Measurements from ENCODE around the gene PCF11.

Gene PCF11, protein sequence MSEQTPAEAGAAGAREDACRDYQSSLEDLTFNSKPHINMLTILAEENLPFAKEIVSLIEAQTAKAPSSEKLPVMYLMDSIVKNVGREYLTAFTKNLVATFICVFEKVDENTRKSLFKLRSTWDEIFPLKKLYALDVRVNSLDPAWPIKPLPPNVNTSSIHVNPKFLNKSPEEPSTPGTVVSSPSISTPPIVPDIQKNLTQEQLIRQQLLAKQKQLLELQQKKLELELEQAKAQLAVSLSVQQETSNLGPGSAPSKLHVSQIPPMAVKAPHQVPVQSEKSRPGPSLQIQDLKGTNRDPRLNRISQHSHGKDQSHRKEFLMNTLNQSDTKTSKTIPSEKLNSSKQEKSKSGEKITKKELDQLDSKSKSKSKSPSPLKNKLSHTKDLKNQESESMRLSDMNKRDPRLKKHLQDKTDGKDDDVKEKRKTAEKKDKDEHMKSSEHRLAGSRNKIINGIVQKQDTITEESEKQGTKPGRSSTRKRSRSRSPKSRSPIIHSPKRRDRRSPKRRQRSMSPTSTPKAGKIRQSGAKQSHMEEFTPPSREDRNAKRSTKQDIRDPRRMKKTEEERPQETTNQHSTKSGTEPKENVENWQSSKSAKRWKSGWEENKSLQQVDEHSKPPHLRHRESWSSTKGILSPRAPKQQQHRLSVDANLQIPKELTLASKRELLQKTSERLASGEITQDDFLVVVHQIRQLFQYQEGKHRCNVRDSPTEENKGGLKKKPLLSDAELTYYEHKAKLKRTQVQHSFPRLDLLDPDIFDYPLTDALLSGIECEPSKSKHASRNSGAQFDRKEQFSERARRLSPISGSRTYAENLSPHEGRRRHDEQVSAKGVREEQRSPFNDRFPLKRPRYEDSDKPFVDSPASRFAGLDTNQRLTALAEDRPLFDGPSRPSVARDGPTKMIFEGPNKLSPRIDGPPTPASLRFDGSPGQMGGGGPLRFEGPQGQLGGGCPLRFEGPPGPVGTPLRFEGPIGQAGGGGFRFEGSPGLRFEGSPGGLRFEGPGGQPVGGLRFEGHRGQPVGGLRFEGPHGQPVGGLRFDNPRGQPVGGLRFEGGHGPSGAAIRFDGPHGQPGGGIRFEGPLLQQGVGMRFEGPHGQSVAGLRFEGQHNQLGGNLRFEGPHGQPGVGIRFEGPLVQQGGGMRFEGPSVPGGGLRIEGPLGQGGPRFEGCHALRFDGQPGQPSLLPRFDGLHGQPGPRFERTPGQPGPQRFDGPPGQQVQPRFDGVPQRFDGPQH (N-terminal part only)

DNA sequence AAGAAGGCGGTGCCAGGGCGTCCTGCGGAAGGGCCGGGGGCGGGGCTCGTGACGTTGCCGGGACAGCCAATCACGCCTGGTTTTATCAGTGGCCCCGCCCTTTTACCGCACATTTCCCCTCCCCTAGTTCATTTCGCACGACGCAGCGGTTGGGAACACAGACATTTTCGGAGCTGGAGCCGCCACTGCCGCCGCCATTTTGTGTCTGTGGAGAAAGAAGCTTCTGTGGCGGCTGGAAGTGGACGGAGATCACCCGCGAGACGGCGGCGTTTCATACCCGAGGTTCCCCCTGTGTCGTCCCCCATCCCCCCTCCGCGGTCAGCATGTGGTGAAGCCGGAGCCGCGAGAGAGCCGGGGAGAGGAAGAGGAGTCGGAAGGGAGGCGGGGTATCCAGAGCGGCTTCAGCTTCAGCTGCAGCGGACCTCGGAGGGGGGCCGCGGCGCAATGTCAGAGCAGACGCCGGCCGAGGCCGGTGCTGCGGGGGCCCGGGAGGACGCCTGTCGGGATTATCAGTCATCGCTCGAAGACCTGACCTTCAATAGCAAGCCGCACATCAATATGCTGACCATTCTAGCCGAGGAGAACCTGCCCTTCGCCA lies at the start of gene PCF11:
PCF11 (plus strand) TSS at position 136 of the 598 bp plus-strand sequence; CDS start at position 445, 309 bp downstream.
- Histone ChIP-seq H3K36me3 (replicated peaks) (peaks cover 26% of the 10 kb centered on the region), H3K4me1 (peaks cover 17% of the 10 kb centered on the region)

DNA sequence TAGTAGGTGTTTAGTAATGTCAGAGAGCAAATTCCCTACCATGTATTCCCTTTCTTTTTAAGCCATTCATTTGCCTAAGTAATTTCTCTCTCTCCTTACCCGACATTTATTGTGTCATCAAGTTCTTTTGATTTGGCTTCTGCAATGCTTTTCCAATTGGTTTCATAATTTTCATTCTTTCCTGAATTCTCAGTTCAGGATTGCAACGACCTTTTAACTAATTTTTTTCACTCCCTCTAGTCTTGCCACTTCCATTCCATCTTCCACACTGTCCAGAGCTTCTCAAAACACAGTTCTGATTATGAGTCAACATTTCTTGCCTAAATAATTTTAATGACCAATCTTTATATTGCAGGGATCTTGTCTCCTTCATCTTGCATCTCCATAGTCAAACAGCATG lies 44.0 kb upstream of the PCF11 start:
- Histone ChIP-seq H3K4me1 (peaks cover 13% of the 10 kb centered on the region), H3K36me3 (replicated peaks) (no peaks in the 10 kb centered on the region), H3K27me3 (ENCODE audit: low read depth) (no peaks in the 10 kb centered on the region), H3K4me3 (no peak overlapping the region), H3K9me3 (no peaks in the 10 kb centered on the region)
- no peak for DNase-seq (ENCODE audit: low spot score in 2 of 2)
- in situ Hi-C loops (cut with MboI; ENCODE audit: low sequenced_read_pairs): no loop called here

More for the DNA sequence above, at the start of gene PCF11:
- DNase-seq (ENCODE audit: low spot score in 2 of 2): no peak
- Histone ChIP-seq H3K27me3 (ENCODE audit: low read depth) (no peaks in the 10 kb centered on the region), H3K4me3 (peak within 1 kb of the TSS; percentile 95), H3K9me3 (no peaks in the 10 kb centered on the region)
- in situ Hi-C loops (cut with MboI; ENCODE audit: low sequenced_read_pairs): loop anchor here (10.0 kb wide), 1 partner anchor 252 kb away; the partner anchor contains the start of genes DDIAS and PRCP

DNA sequence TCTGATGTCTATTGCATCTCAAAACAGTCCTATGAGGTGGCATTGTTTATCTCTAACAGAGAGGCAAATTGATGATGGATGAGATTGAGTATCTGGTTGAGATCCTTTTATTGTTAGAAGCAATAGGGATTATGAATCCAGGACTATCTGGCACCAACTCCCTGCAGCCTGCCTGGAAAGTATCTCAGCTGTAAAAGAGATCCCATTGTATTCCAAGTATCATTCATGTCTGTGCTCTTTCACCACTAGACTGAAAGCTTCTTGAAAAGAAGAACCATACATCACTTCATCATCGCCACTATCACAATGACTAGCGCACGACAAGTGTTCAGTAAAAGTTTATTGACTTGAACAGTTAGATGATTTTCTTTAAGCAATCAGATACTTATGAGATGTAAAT lies 41.9 kb upstream of the PCF11 start:
- peak; percentile 41 to 83 for DNase-seq (ENCODE audit: low spot score in 2 of 2)
- in situ Hi-C loops (cut with MboI; ENCODE audit: low sequenced_read_pairs): no loop called here
- peak overlapping the region; percentile 4; the same call in 1 of the 2 replicates for H3K4me3 ChIP-seq
- no peaks in the 10 kb centered on the region for H3K36me3 ChIP-seq (replicated peaks)
- peaks cover 16% of the 10 kb centered on the region for H3K4me1 ChIP-seq
- H3K27me3 ChIP-seq (ENCODE audit: low read depth): no peaks in the 10 kb centered on the region
- no peaks in the 10 kb centered on the region for H3K9me3 ChIP-seq

DNA sequence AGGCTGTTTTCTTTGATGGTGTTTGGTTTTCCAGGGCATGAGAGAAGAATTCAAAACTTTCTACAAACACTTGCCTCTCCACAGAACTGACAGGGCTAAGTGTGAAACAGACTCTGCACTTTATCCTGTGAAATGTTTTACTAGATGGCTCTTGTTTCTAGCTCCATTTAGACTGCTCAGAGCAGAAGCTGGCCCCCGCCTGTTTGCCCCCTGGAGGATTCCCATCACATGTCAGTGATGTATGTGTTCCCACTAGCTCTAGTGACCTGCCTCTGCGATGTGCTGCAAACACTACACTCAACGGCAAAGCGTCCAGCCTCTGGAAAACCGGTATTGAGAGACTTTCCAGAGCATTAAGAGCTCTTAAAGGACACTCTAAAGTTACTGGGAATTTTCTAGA lies 41.4 kb upstream of the PCF11 start:
- in situ Hi-C loops (cut with MboI; ENCODE audit: low sequenced_read_pairs): no loop called here
- peak; percentile 55 to 61 for DNase-seq (ENCODE audit: low spot score in 2 of 2)
- Histone ChIP-seq H3K9me3 (no peaks in the 10 kb centered on the region), H3K4me3 (peak overlapping the region; percentile 4; the same call in 1 of the 2 replicates), H3K27me3 (ENCODE audit: low read depth) (no peaks in the 10 kb centered on the region), H3K36me3 (replicated peaks) (no peaks in the 10 kb centered on the region), H3K4me1 (peaks cover 19% of the 10 kb centered on the region)

DNA sequence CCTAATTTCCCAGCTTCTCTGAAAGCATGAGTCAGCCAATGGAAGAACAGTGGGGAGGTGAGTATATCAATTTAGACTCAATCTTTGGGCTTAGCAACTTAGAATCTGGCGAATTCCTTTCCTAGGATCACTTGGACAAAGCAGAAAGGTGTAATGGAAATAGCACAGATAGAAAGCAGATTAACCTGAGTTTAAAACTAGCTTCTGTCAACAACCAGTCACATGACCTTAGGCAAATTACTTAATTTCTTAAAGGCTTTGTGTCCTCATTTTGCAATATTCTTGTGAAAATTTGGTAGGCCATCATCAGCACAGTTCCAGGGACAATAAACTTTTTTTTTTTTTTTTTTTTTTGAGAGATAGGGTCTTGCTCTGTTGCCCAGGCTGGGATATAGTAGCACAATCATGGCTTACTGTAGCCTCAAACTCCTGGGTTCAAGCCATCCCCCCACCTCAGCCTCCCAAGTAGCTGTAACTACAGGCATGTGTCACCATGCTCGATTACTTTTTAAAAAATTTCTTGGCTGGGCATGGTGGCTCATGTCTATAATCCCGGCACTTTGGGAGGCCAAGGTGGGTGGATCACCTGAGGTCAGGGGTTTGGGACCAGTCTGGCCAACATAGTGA lies 40.8 kb upstream of the PCF11 start:
- H3K9me3 ChIP-seq: no peaks in the 10 kb centered on the region
- no peak for DNase-seq (ENCODE audit: low spot score in 2 of 2)
- no peak overlapping the region for H3K4me3 ChIP-seq
- peaks cover 19% of the 10 kb centered on the region for H3K4me1 ChIP-seq
- H3K27me3 ChIP-seq (ENCODE audit: low read depth): no peaks in the 10 kb centered on the region
- in situ Hi-C loops (cut with MboI; ENCODE audit: low sequenced_read_pairs): no loop called here
- H3K36me3 ChIP-seq (replicated peaks): no peaks in the 10 kb centered on the region

DNA sequence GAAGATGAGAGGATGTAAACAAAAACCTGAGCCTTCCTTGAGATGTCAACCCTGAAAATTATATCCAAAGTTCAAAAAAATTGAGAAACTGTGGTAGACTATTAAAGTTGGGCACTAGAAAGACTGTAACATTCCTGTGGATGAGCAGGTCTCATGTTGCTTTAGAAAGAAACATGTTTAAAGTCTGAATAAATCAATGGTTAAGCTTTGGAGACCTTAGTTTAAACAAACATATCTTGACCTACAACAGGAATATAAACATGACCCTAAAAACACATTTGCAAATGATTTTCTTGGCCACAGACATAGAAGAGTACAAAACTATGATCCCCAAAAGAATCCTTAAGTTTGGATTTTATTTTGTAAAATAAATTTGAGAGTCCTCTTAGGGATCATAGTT lies 38.1 kb upstream of the PCF11 start:
- no peak for DNase-seq (ENCODE audit: low spot score in 2 of 2)
- no peaks in the 10 kb centered on the region for H3K36me3 ChIP-seq (replicated peaks)
- H3K9me3 ChIP-seq: no peaks in the 10 kb centered on the region
- in situ Hi-C loops (cut with MboI; ENCODE audit: low sequenced_read_pairs): no loop called here
- H3K4me3 ChIP-seq: no peak overlapping the region
- peaks cover 19% of the 10 kb centered on the region for H3K4me1 ChIP-seq
- H3K27me3 ChIP-seq (ENCODE audit: low read depth): no peaks in the 10 kb centered on the region

DNA sequence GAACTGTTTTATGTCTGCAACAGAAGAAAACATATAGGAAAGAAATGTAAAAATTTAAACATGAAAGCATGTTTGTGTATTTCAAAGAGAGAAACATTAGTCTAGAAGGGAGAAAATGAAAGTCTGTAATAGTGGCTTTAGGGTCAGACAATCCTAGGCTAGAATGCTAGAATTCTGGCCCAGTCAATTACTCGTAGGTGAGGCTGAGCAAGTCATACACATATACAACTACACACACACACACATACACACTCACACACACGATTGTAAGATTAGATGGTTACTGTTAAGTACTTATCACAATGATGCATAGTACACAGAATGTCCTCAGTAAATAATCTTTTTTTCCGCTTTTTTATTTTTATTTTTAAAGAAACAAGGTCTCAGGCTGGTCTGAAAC lies 37.7 kb upstream of the PCF11 start:
- Histone ChIP-seq H3K4me3 (no peak overlapping the region), H3K36me3 (replicated peaks) (no peaks in the 10 kb centered on the region), H3K4me1 (peaks cover 19% of the 10 kb centered on the region), H3K9me3 (no peaks in the 10 kb centered on the region), H3K27me3 (ENCODE audit: low read depth) (no peaks in the 10 kb centered on the region)
- DNase-seq (ENCODE audit: low spot score in 2 of 2): no peak
- in situ Hi-C loops (cut with MboI; ENCODE audit: low sequenced_read_pairs): no loop called here

DNA sequence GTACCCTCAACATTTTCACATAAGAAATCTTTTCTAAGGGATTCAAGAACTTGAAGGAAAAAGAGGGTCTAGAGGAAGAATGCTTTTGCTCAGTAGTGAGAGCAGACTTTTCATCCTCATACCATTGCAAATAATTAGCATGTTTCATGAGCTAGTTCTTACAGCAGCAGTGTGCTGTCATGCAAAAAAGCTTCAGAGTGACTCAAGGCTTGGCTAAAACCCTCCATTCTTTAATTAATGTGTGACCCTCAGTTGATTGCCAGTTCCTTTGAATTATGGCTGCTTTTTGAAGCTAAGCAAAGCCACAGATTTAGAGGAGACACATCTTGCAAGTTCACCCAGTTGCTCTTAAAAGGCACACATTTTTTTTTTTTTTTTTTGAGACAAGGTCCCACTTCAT lies 36.6 kb upstream of the PCF11 start:
- DNase-seq (ENCODE audit: low spot score in 2 of 2): no peak

DNA sequence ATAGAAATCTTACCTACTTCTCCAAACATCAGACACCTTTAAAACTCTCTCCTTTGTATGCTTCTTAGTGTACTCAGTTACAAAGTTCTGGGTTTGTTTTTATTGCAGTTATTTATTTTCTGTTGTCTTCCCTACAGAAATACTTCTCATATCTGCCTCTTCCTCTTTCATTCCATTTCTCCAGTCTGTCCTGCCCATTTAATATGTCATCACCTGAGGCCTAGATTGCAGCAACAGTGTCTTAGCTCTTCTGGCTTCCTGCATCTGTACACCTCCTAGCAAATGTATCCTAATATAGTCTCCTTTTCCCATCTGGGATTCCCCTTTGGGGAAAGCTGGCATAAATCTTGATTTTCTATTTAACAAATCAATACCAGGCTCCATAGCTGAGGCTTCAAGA lies 34.9 kb upstream of the PCF11 start:
- Histone ChIP-seq H3K9me3 (no peaks in the 10 kb centered on the region), H3K4me1 (peaks cover 10% of the 10 kb centered on the region), H3K4me3 (no peak overlapping the region), H3K36me3 (replicated peaks) (no peaks in the 10 kb centered on the region), H3K27me3 (ENCODE audit: low read depth) (no peaks in the 10 kb centered on the region)
- no peak for DNase-seq (ENCODE audit: low spot score in 2 of 2)
- in situ Hi-C loops (cut with MboI; ENCODE audit: low sequenced_read_pairs): no loop called here

More for the DNA sequence above, 36.6 kb upstream of the PCF11 start:
- in situ Hi-C loops (cut with MboI; ENCODE audit: low sequenced_read_pairs): no loop called here
- no peaks in the 10 kb centered on the region for H3K36me3 ChIP-seq (replicated peaks)
- H3K9me3 ChIP-seq: no peaks in the 10 kb centered on the region
- no peaks in the 10 kb centered on the region for H3K27me3 ChIP-seq (ENCODE audit: low read depth)
- peaks cover 17% of the 10 kb centered on the region for H3K4me1 ChIP-seq
- H3K4me3 ChIP-seq: no peak overlapping the region

DNA sequence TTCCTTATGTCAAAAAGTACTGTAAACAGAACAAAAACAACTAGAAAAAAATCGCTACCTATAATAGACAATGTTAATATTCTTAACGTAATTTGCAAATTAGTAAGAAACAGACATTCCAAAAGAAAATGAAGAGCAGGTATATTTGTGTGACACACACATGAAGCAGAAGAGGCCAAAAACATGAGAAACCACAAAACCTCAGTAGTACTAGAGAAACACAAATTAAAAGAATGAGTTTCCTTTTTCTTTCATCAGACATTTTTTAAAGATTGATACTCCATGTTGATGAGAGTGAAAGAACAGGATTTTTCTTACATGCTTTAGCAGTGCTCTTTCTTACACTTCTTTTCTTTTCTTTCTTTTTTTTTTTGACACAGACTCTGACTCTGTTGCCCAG lies 34.2 kb upstream of the PCF11 start:
- DNase-seq (ENCODE audit: low spot score in 2 of 2): no peak
- Histone ChIP-seq H3K27me3 (ENCODE audit: low read depth) (no peaks in the 10 kb centered on the region), H3K4me3 (no peak overlapping the region), H3K4me1 (peaks cover 10% of the 10 kb centered on the region), H3K36me3 (replicated peaks) (no peaks in the 10 kb centered on the region), H3K9me3 (no peaks in the 10 kb centered on the region)
- in situ Hi-C loops (cut with MboI; ENCODE audit: low sequenced_read_pairs): no loop called here

DNA sequence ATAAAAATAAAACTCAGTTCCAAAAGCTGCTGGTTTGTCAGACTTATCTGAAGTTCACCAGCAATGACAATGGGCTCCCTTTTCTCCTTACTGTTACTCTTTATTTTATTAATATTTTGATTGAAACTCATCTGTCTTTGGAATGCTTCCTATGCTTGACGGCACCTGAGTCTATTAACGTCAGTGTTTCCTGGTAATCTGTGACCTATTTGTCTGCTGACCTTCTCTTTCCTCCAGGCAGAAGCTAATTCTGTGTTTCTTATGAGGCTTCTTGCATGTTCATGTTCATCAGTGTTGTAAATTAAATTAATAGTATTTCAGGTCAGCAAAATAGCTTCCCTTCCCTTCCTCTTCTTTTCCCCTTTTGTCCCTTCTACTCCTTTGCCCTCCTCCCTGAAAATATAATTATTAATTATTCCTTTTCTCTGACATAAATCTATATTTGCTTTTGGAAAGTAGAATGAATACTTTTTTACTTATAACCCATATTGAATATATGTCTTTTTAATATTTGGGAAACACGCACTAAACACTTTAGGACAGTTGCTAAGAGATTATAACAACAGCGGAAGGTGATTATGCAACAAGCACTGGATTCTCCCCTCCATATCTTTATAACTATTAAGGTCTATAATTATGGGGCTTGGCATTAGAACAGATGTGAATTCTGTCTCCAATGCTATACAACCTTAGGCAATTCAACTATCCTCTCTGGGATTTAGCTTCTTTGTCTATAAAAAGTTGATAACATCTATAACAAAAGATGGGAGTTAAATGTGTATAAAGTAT lies 32.1 kb upstream of the PCF11 start:
- DNase-seq (ENCODE audit: low spot score in 2 of 2): no peak
- Histone ChIP-seq H3K4me1 (peaks cover 8% of the 10 kb centered on the region), H3K4me3 (no peak overlapping the region), H3K27me3 (ENCODE audit: low read depth) (no peaks in the 10 kb centered on the region), H3K36me3 (replicated peaks) (no peaks in the 10 kb centered on the region), H3K9me3 (no peaks in the 10 kb centered on the region)
- in situ Hi-C loops (cut with MboI; ENCODE audit: low sequenced_read_pairs): no loop called here

DNA sequence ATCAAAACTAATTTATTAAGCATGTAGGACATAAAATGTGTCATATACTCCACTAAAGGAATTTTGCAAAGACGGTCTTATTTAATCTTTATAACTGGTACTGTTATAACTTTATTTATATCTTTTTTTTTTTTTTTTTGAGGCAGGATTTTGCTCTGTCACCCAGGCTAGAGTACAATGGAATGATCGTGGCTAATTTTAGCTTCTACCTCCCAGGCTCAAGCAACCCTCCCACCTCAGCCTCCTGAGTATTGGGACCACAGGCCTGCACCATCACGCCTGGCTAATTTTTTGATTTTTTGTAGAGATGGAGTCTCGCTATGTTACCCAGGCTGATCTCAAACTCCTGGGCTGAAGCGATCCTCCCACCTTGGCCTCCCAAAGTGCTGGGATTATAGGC lies 31.4 kb upstream of the PCF11 start:
- H3K4me3 ChIP-seq: no peak overlapping the region
- no peak for DNase-seq (ENCODE audit: low spot score in 2 of 2)
- H3K9me3 ChIP-seq: no peaks in the 10 kb centered on the region
- in situ Hi-C loops (cut with MboI; ENCODE audit: low sequenced_read_pairs): no loop called here
- peaks cover 4% of the 10 kb centered on the region for H3K4me1 ChIP-seq
- H3K27me3 ChIP-seq (ENCODE audit: low read depth): no peaks in the 10 kb centered on the region
- H3K36me3 ChIP-seq (replicated peaks): no peaks in the 10 kb centered on the region

Measured in HAP-1 (cell line).